Suprapubic skin (tissue), 4 donors: ENCODE measurements around the gene OFD1. TPM values are rescaled to one million over a fixed set of nuclear protein-coding genes. Genes with fewer than 3 reads are reported as not detected.

Experiments used
- DNase-seq, 2 donors: peaks; one replicate each; pipeline ENCODE4 v3.0.0-alpha.2; 2019; ENCODE audit warnings: low spot score in 2 of 2
- H3K27ac ChIP-seq: fragments of 200-600 bp; sonication (generic); one replicate; pipeline ENCODE4 v1.5.1; 2019
- H3K27me3 ChIP-seq: fragments of 200-600 bp; sonication (generic); one replicate; pipeline ENCODE4 v1.5.1; 2019
- H3K36me3 ChIP-seq: fragments of 200-600 bp; sonication (generic); one replicate; pipeline ENCODE4 v1.5.1; 2019
- H3K4me1 ChIP-seq: fragments of 200-600 bp; sonication (generic); one replicate; pipeline ENCODE4 v1.5.1; 2019
- H3K4me3 ChIP-seq: fragments of 200-600 bp; sonication (generic); one replicate; pipeline ENCODE4 v1.5.1; 2019; ENCODE audit warnings: mild to moderate bottlenecking
- H3K9me3 ChIP-seq: fragments of 200-600 bp; sonication (generic); one replicate; pipeline ENCODE4 v1.5.1; 2019
- EP300 ChIP-seq: sonication (generic); formaldehyde crosslinking; IDR thresholded peaks from one replicate; pipeline ENCODE4 v1.6.1; 2017; ENCODE audit warnings: antibody characterized with exemption
- POLR2A ChIP-seq, 2 donors: fragments of 450-650 bp; IDR thresholded peaks; one replicate each; pipeline ENCODE4 v1.6.1; 2017; ENCODE audit warnings: antibody characterized with exemption in 2 of 2, mild to moderate bottlenecking in 2 of 2, moderate library complexity in 2 of 2
- POLR2AphosphoS5 ChIP-seq, 3 donors: sonication (generic); formaldehyde crosslinking; IDR thresholded peaks; one replicate each; pipeline ENCODE4 v1.6.1; 2017; ENCODE audit warnings: antibody characterized with exemption in 3 of 3
- WGBS: methylation state at CpG from one replicate; pipeline ENCODE4 v1.1.5; 2018; 5-methylcytosine and 5-hydroxymethylcytosine counted together
- total RNA-seq, 4 donors: library from RNA; depleted of rRNA; stranded (reverse); fragments of >200 nt; gene quantifications; one replicate each; pipeline ENCODE4 v1.1.0, GENCODE V29; 2016
- TF ChIP-seq, protein P1 (sequence below), 2 donors: fragments of 200-600 bp in 1 of 2; fragments of 450-650 bp in 1 of 2; sonication (generic) in 1 of 2; IDR thresholded peaks; one replicate each; pipeline ENCODE4 v1.5.1; 2016 to 2019; ENCODE audit warnings: antibody characterized with exemption in 2 of 2, mild to moderate bottlenecking in 1 of 2, moderate library complexity in 1 of 2

The OFD1 gene
- total RNA-seq, result 10 to 100 TPM; 19.1 to 68.4 (median 32.5) TPM

DNA sequence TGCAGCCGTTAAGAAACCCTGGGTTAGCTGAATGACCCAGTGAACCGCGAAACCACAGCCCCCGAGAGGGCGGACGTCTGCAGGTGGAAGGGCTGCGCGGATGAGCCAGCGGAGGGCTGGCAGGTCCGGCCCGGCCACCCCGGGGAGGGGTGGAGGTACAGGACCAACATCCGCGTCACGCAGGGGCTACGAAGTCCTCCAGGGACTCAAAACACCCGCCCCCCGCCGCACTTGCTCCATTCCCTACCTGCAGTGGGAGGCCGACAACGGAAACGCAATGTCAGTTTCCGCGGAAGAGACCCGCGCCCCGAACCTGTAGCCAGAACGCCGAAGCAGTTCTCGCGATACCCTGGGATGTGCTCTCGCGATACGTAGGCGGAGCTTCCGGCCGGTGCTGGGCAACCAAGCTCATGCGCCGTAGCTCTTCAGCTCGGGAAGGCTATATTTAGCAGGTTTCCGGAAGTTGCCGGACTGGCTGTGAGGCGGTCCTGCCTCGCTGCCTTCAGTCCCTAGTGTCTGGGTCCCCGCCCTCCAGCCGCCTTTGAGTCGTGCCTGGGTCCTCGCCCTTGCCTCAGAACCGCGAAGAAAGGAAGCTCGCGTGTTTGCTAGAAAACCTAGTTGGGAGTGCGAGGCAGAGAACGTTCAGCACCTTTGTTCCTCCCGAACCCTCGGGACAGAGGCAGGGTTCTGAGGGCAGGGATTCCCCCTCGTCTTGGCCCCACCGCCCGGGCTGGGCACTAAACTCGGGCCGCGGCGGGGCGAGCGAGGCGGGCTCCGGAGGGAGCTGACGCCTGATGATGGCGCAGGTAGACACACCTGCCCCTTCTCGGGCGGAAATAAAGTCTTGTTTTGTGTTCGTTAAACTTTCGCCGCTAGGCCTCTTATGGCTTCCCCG is at the start of gene OFD1, which contains the start of gene TRAPPC2:
TSS of gene OFD1 (plus strand) at position 471 of the 895 bp plus-strand sequence. CDS start at position 795, 324 bp downstream.
TSS of gene TRAPPC2 (minus strand) at position 343 of the 895 bp plus-strand sequence. CDS start 14,657 bp downstream, outside the sequence.
- DNase-seq, result peak; percentile 94 to 95

GRCh38 chrX:13685126-13685763 is 49.3 kb upstream of the OFD1 start:
- Histone ChIP-seq H3K27me3 (no peaks in the 10 kb centered on the region), H3K4me1 (peaks cover 5% of the 10 kb centered on the region), H3K9me3 (no peaks in the 10 kb centered on the region), H3K27ac (no peak overlapping the region), H3K4me3 (no peak overlapping the region), H3K36me3 (no peaks in the 10 kb centered on the region)
- TF ChIP-seq POLR2A (IDR thresholded peaks at IDR 0.05), result no peak
- no peak for TF ChIP-seq EP300
- no peak for DNase-seq
- WGBS, result 43% methylated on average over 3 of the region's 3 CpGs

More for the DNA sequence above, at the start of gene OFD1, which contains the start of gene TRAPPC2:
- under 1% methylated on average over 35 of the region's 75 CpGs for WGBS
- peak; percentile 49 to 81 for TF ChIP-seq POLR2A (IDR thresholded peaks at IDR 0.05)
- TF ChIP-seq, protein P1, sequence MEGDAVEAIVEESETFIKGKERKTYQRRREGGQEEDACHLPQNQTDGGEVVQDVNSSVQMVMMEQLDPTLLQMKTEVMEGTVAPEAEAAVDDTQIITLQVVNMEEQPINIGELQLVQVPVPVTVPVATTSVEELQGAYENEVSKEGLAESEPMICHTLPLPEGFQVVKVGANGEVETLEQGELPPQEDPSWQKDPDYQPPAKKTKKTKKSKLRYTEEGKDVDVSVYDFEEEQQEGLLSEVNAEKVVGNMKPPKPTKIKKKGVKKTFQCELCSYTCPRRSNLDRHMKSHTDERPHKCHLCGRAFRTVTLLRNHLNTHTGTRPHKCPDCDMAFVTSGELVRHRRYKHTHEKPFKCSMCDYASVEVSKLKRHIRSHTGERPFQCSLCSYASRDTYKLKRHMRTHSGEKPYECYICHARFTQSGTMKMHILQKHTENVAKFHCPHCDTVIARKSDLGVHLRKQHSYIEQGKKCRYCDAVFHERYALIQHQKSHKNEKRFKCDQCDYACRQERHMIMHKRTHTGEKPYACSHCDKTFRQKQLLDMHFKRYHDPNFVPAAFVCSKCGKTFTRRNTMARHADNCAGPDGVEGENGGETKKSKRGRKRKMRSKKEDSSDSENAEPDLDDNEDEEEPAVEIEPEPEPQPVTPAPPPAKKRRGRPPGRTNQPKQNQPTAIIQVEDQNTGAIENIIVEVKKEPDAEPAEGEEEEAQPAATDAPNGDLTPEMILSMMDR (IDR thresholded peaks at IDR 0.05), result no peak
- TF ChIP-seq EP300, result no peak
- peak in 2 of 3 donors; percentile 28 to 46 for TF ChIP-seq POLR2AphosphoS5 (IDR thresholded peaks at IDR 0.05)
- Histone ChIP-seq H3K9me3 (no peaks in the 10 kb centered on the region), H3K36me3 (no peaks in the 10 kb centered on the region), H3K27me3 (no peaks in the 10 kb centered on the region), H3K4me3 (peak within 1 kb of the TSS; percentile 70), H3K27ac (peak within 1 kb of the TSS; percentile 92), H3K4me1 (peaks cover 20% of the 10 kb centered on the region)

GRCh38 chrX:13687203-13687602 is 47.3 kb upstream of the OFD1 start:
- TF ChIP-seq POLR2AphosphoS5 (IDR thresholded peaks at IDR 0.05) (no peak), POLR2A (IDR thresholded peaks at IDR 0.05) (no peak), EP300 (no peak)
- TF ChIP-seq, protein P1 (IDR thresholded peaks at IDR 0.05), result no peak
- Histone ChIP-seq H3K4me3 (no peak overlapping the region), H3K9me3 (no peaks in the 10 kb centered on the region), H3K4me1 (peaks cover 15% of the 10 kb centered on the region), H3K27me3 (no peaks in the 10 kb centered on the region), H3K27ac (no peak overlapping the region), H3K36me3 (no peaks in the 10 kb centered on the region)
- no peak for DNase-seq
- WGBS, result 78% methylated on average over 1 of the region's 1 CpG

GRCh38 chrX:13688384-13688957 is 46.1 kb upstream of the OFD1 start:
- H3K36me3 ChIP-seq, result no peaks in the 10 kb centered on the region
- no peaks in the 10 kb centered on the region for H3K9me3 ChIP-seq
- peak overlapping the region; percentile 97 for H3K27ac ChIP-seq
- WGBS, result 12% methylated on average over 13 of the region's 13 CpGs
- DNase-seq, result no peak
- peak overlapping the region; percentile 68 for H3K4me3 ChIP-seq
- no peaks in the 10 kb centered on the region for H3K27me3 ChIP-seq
- H3K4me1 ChIP-seq, result peaks cover 21% of the 10 kb centered on the region
- no peak for TF ChIP-seq POLR2A (IDR thresholded peaks at IDR 0.05)

GRCh38 chrX:13688958-13689740 is 45.4 kb upstream of the OFD1 start, which contains the start of gene RAB9A:
TSS of gene RAB9A (plus strand) at chrX:13689128. CDS start at chrX:13708747, 19,619 bp downstream.
- WGBS, result under 1% methylated on average over 32 of the region's 68 CpGs
- DNase-seq, result peak; percentile 88 to 92

More at GRCh38 chrX:13688958-13689740, 45.4 kb upstream of the OFD1 start, which contains the start of gene RAB9A:
- H3K4me1 ChIP-seq, result peaks cover 26% of the 10 kb centered on the region
- H3K27ac ChIP-seq, result peak within 1 kb of the TSS; percentile 97
- H3K4me3 ChIP-seq, result peak within 1 kb of the TSS; percentile 68
- TF ChIP-seq EP300, result no peak
- TF ChIP-seq, protein P1 (IDR thresholded peaks at IDR 0.05), result no peak
- TF ChIP-seq POLR2A (IDR thresholded peaks at IDR 0.05), result peak; percentile 11 to 83
- TF ChIP-seq POLR2AphosphoS5 (IDR thresholded peaks at IDR 0.05), result peak in 2 of 3 donors; percentile 65 to 71
- no peaks in the 10 kb centered on the region for H3K9me3 ChIP-seq
- no peaks in the 10 kb centered on the region for H3K27me3 ChIP-seq
- H3K36me3 ChIP-seq, result no peaks in the 10 kb centered on the region
